KMS-11 (cell line): ENCODE results near the gene PDE6B.
A peak's percentile ranks its signal among the peaks of the same experiment; 100 is the strongest.

Experiments
- H2AFZ ChIP-seq: fragments of 200-600 bp; sonication (generic); 2 replicates; pipeline ENCODE4 v1.6.1; 2016; ENCODE audit warnings: antibody characterized with exemption, mixed run types, low read depth
- H3K27ac ChIP-seq: fragments of 200-600 bp; sonication (generic); 2 replicates; pipeline ENCODE4 v1.6.1; 2016; ENCODE audit warnings: mild to moderate bottlenecking, mixed run types
- H3K27me3 ChIP-seq: fragments of 200-600 bp; sonication (generic); 2 replicates; pipeline ENCODE4 v1.6.1; 2017; ENCODE audit warnings: mild to moderate bottlenecking, low read depth, mixed run types, moderate library complexity; ENCODE audit not compliant: insufficient read depth
- H3K36me3 ChIP-seq: fragments of 200-600 bp; sonication (generic); 2 replicates; pipeline ENCODE4 v1.6.1; 2017; ENCODE audit warnings: mild to moderate bottlenecking, mixed run types; ENCODE audit not compliant: insufficient read depth
- H3K4me1 ChIP-seq: fragments of 200-600 bp; sonication (generic); 2 replicates; pipeline ENCODE4 v1.6.1; 2016; ENCODE audit warnings: mild to moderate bottlenecking, low read depth, mixed run types; ENCODE audit not compliant: poor library complexity, severe bottlenecking
- H3K4me2 ChIP-seq: fragments of 200-600 bp; sonication (generic); 2 replicates; pipeline ENCODE4 v1.7.0; 2016; ENCODE audit warnings: mild to moderate bottlenecking, mixed run types
- H3K4me3 ChIP-seq: fragments of 200-600 bp; sonication (generic); IDR thresholded peaks from 2 replicates; pipeline ENCODE4 v1.6.1; 2017; ENCODE audit warnings: low read depth, low read length, mixed read lengths; ENCODE audit not compliant: insufficient read depth
- H3K79me2 ChIP-seq: fragments of 200-600 bp; sonication (generic); 2 replicates; pipeline ENCODE4 v1.6.1; 2016; ENCODE audit warnings: low read depth, mixed run types; ENCODE audit not compliant: insufficient read depth
- H3K9ac ChIP-seq: fragments of 200-600 bp; sonication (generic); 2 replicates; pipeline ENCODE4 v1.6.1; 2016; ENCODE audit warnings: mild to moderate bottlenecking, mixed run types
- H4K20me1 ChIP-seq: fragments of 200-600 bp; sonication (generic); 2 replicates; pipeline ENCODE4 v1.6.1; 2016; ENCODE audit warnings: mild to moderate bottlenecking, mixed run types; ENCODE audit not compliant: insufficient read depth
- TF ChIP-seq, protein P1 (sequence below): fragments of 200-600 bp; sonication (generic); conservative IDR thresholded peaks from 2 replicates; pipeline ENCODE4 v1.6.1; 2017; ENCODE audit warnings: low read depth, mild to moderate bottlenecking, antibody characterized with exemption, low read length, moderate library complexity, mixed read lengths

PDE6B gene

DNA sequence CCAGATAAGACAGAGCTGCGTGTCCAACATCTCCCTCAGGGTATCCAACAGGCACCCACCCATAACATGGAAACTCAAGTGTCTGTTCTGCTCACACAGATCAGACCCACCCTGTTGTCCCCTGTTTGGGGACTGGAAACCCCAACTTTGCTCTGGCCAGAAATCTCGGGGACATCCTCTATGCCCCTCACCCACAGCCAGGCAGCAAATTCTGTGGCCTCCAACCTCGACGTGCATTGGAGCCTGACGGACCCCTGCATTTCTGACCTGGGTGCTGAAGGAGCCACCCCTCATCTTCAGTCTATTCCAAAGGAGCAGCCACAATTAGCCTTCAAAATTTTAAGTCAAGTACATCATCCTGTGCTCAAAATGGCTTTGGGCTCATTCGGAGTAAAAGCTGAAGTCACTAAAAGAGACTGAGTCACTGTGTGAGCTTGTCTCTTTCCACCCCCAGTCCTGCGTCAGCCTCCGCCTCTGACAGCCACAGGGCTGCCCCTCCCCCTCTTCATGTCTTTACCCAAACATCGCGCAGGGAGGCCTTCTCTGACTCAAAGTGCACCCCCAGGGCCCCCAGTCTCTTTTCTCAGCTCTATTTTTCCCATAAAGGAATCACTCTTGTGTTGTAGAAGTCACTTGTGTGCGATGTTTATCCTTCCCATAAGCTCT is 24.4 kb upstream of the PDE6B start:
- TF ChIP-seq, protein P1, sequence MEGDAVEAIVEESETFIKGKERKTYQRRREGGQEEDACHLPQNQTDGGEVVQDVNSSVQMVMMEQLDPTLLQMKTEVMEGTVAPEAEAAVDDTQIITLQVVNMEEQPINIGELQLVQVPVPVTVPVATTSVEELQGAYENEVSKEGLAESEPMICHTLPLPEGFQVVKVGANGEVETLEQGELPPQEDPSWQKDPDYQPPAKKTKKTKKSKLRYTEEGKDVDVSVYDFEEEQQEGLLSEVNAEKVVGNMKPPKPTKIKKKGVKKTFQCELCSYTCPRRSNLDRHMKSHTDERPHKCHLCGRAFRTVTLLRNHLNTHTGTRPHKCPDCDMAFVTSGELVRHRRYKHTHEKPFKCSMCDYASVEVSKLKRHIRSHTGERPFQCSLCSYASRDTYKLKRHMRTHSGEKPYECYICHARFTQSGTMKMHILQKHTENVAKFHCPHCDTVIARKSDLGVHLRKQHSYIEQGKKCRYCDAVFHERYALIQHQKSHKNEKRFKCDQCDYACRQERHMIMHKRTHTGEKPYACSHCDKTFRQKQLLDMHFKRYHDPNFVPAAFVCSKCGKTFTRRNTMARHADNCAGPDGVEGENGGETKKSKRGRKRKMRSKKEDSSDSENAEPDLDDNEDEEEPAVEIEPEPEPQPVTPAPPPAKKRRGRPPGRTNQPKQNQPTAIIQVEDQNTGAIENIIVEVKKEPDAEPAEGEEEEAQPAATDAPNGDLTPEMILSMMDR: no peak
- no peak overlapping the region for H3K9ac ChIP-seq
- no peak overlapping the region for H3K27ac ChIP-seq
- H3K27me3 ChIP-seq: no peaks in the 10 kb centered on the region
- no peaks in the 10 kb centered on the region for H3K4me1 ChIP-seq
- H3K4me2 ChIP-seq: no peak overlapping the region
- no peak overlapping the region for H2AFZ ChIP-seq
- no peaks in the 10 kb centered on the region for H3K36me3 ChIP-seq
- no peaks in the 10 kb centered on the region for H4K20me1 ChIP-seq
- H3K4me3 ChIP-seq: no peak overlapping the region
- H3K79me2 ChIP-seq: no peaks in the 10 kb centered on the region

DNA sequence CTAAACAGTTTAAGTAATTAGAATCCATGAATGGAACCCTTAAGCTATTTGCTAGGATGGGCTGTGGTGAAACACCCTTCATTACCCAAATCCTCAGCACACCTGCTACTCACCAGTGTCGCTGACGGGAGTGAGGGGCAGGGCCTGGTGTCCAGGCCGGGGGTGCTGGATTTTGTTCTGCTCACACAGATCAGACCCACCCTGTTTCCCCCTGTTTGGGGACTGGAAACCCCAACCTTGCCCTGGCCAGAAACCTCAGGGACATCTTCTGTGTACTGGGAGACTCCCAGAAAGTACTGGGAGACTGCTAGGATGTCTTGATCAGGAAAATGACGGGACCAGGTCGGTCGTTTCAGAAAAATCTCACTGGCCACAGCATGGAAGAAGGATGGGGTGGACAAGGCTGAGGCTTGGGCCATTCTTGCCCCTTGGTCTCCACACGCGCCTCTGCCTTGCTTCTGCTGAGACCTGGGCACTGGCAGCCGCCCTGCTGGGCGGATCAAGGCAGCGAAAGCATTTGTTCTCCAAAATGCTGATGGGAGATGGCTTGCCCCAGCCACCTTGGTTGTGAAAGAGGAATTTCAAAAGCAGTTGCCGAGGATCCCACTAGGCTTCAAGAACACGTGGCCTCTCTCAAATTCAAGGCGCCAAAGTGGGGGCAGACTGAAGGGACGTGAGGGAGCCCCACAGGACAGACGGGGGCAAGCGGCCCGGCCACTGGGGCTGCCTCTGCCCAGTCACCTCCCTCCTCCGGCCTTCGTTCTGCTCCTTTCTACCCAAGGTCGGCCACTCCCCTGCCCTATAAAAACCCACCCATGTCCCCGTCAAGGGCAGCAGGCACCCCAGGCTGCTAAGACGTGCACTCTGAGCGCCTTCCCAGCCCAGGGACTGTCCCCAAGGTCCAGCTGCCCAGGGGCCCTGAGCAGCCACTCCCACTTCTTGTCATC is 23.5 kb upstream of the PDE6B start:
- H3K4me3 ChIP-seq: no peak overlapping the region
- H3K4me1 ChIP-seq: no peaks in the 10 kb centered on the region
- no peak overlapping the region for H3K9ac ChIP-seq
- H3K79me2 ChIP-seq: no peaks in the 10 kb centered on the region
- H3K36me3 ChIP-seq: no peaks in the 10 kb centered on the region
- no peak overlapping the region for H2AFZ ChIP-seq
- TF ChIP-seq, protein P1: no peak
- H3K4me2 ChIP-seq: no peak overlapping the region
- H4K20me1 ChIP-seq: no peaks in the 10 kb centered on the region
- H3K27ac ChIP-seq: no peak overlapping the region
- H3K27me3 ChIP-seq: no peaks in the 10 kb centered on the region

DNA sequence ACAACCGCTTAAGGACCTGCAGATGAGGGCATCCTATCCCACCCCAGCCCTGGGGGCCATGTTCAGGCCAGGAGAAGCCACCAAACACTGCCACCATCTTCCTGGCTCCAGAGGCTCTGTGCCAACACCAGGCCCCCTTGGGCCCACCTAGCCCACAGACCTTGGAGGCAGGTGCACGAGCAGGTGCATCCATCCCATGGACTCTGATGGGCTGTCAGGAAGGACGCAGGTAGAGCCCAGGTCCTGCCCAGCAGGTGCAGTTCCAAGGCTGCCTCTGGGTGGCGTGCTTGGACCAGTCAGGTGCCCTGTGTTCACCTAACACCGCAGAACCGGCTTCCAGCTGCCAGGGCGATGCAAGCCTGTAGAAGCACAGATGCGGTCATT is 22.8 kb upstream of the PDE6B start:
- Histone ChIP-seq H4K20me1 (no peaks in the 10 kb centered on the region), H3K79me2 (no peaks in the 10 kb centered on the region), H3K9ac (no peak overlapping the region), H3K4me1 (no peaks in the 10 kb centered on the region), H3K27ac (no peak overlapping the region), H3K4me2 (no peak overlapping the region), H3K4me3 (no peak overlapping the region), H3K36me3 (no peaks in the 10 kb centered on the region), H3K27me3 (no peaks in the 10 kb centered on the region; the same call in 1 of the 2 replicates), H2AFZ (no peak overlapping the region)
- TF ChIP-seq, protein P1: 0 out of 2 replicates have a peak, but pooled peaks have one; percentile 17

DNA sequence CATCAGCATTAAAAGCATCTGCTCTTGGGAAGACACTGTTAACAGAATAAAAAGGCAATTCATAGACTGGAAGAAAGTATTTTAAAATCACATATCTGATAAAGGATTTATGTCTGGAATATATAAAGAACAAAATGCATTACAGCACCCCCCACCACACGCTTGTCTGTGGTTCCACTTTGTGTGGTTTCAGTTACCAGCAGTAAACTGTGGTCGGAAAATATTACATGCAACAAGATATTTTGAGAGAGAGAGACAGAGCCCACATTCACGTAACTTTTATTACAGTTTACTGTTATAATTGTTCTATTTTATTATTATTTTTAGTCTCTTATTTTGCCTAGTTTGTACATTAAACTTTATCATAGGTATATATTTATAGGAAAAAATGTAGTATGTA is 21.2 kb upstream of the PDE6B start:
- H3K27ac ChIP-seq: no peak overlapping the region
- no peak overlapping the region for H3K4me2 ChIP-seq
- no peak overlapping the region for H2AFZ ChIP-seq
- no peak overlapping the region for H3K4me3 ChIP-seq
- H4K20me1 ChIP-seq: no peaks in the 10 kb centered on the region
- H3K27me3 ChIP-seq: peaks cover 2% of the 10 kb centered on the region; the same call in 1 of the 2 replicates
- TF ChIP-seq, protein P1: no peak
- no peaks in the 10 kb centered on the region for H3K79me2 ChIP-seq
- H3K9ac ChIP-seq: no peak overlapping the region
- H3K36me3 ChIP-seq: no peaks in the 10 kb centered on the region
- H3K4me1 ChIP-seq: no peaks in the 10 kb centered on the region
